Femur (tissue), 1 donor: ENCODE results near the gene LRRC4B.

Experiments
- DNase-seq: peaks from one replicate; pipeline ENCODE4 v3.0.0-alpha.2; 2017

LRRC4B gene

GRCh38 chr19:50519006-50519575, 49.1 kb downstream of the LRRC4B start:
- no peak for DNase-seq

- no peak for DNase-seq
Observed at GRCh38 chr19:50518091-50519005, 49.9 kb downstream of the LRRC4B start.

- no peak for DNase-seq
Observed at GRCh38 chr19:50517704-50518075, 50.5 kb downstream of the LRRC4B start.

- no peak for DNase-seq
Observed at GRCh38 chr19:50516964-50517703, 51.1 kb downstream of the LRRC4B start.

GRCh38 chr19:50516456-50516855, 51.8 kb downstream of the LRRC4B start:
- DNase-seq = no peak

- DNase-seq = no peak
Observed at GRCh38 chr19:50515168-50515561, 53.1 kb downstream of the LRRC4B start.

GRCh38 chr19:50514346-50515167, 53.7 kb downstream of the LRRC4B start:
- DNase-seq = no peak

- no peak for DNase-seq
Observed at GRCh38 chr19:50513746-50514345, 54.4 kb downstream of the LRRC4B start, which contains the start of gene ASPDH. TSS of gene ASPDH (minus strand) at chr19:50513913. CDS start at chr19:50513823, 90 bp downstream.

GRCh38 chr19:50512999-50513745, 55.1 kb downstream of the LRRC4B start:
- DNase-seq = no peak

- peak; percentile 43 for DNase-seq
Observed at GRCh38 chr19:50512112-50512998, 55.9 kb downstream of the LRRC4B start.

- DNase-seq = peak; percentile 99
Observed at GRCh38 chr19:50511069-50511822, 57.0 kb downstream of the LRRC4B start, which contains the start of gene JOSD2. TSS of gene JOSD2 (minus strand) at chr19:50511191. CDS start at chr19:50510431, 760 bp downstream.

GRCh38 chr19:50510700-50511068, 57.6 kb downstream of the LRRC4B start:
- no peak for DNase-seq

- peak; percentile 52 for DNase-seq
Observed at GRCh38 chr19:50510121-50510670, 58.0 kb downstream of the LRRC4B start.

GRCh38 chr19:50509366-50509765, 58.9 kb downstream of the LRRC4B start:
- no peak for DNase-seq

GRCh38 chr19:50508843-50509190, 59.4 kb downstream of the LRRC4B start:
- DNase-seq = no peak

- DNase-seq = no peak
Observed at GRCh38 chr19:50507376-50507775, 60.9 kb downstream of the LRRC4B start.

GRCh38 chr19:50506700-50507099, 61.5 kb downstream of the LRRC4B start:
- DNase-seq = no peak

GRCh38 chr19:50505856-50506611, 62.2 kb downstream of the LRRC4B start:
- no peak for DNase-seq
